Measurements from ENCODE around the gene ZNF155.
A peak's percentile ranks its signal among the peaks of the same experiment; 100 is the strongest.

ZNF155 gene

DNA sequence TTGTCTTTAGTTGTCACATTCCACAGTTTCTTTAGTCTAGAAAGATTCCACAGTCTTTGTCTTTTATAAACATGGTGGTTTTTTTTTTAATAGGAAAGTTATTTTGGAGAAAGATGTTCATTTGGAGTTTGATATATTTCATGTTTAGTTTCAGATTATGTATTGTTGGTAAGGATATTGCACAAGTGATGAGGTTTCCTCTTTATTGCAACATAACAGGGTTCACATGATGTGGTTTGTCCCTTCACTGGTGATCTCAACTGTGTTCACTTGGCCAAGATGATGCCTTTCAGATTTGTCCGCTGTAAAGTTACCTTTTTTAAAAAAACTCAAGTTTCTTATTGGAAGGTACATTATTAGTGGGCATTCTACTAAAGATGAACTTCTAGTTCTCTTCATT is 22.0 kb downstream of the ZNF155 start:
- DNase-seq: peak; percentile 12

DNA sequence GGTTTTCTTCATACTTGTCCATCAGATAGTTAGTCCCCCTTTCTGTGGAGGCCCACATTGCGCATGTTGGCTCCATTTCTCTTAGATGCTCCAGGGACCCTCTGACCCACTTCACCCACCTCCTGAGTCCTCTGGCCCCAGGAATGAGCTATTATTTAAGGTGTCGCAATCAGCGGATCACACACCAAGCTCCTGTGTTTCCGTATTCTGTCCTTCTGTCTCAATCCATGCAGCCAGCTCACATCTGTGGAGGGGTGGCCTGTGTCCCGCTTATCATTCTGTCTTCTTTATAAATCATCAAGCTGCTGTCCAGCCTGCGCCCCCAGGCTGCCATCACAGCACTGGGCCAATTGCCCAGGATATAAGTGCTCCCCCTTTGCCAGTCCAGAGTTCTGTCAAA is 23.5 kb downstream of the ZNF155 start:
- DNase-seq: no peak

DNA sequence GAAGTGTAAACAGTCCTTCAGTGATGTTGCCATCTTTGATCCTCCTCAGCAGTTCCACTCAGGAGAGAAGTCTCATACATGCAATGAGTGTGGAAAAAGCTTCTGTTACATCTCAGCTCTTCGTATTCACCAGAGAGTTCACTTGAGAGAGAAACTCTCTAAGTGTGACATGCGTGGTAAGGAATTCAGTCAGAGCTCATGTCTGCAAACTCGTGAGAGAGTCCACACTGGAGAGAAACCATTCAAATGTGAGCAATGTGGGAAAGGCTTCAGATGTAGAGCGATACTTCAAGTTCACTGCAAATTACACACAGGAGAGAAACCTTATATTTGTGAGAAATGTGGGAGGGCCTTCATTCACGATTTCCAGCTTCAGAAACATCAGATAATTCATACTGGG is 26.5 kb downstream of the ZNF155 start:
- DNase-seq: no peak

DNA sequence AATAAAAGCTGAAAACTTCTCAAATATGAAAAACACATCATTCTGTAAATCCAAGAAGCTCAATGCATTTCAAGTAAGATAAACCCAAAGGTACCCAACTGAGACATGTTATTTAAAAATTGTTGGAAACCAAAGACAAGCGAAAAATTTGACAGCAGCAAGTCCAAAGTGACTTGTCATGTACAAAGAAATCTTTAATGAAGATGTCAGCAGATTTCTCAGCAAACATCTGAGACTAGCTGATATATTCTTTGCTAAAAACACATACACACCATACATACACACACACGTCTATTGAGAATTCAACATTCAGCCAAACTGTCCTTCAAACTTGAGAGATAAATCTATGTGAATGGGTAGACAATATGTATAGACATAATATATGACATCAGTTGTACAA is 35.5 kb downstream of the ZNF155 start:
- DNase-seq: no peak

DNA sequence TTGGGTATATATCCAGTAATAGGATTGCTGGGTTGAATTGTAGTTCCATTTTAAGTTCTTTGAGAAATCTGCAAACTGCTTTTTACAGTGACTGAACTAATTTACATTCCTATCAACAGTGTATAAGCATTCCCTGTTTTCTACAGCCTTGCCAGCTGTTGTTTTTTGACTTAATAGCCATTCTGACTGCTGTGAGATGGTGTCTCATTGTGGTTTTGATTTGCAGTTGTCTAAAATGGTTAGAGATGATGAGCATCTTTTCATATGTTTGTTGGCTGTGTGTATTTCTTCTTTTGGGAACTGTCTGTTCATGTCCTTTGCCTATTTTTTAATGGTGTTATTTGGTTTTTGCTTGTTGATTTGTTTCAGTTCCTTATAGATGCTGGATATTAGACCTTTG is 37.2 kb downstream of the ZNF155 start:
- no peak for DNase-seq

DNA sequence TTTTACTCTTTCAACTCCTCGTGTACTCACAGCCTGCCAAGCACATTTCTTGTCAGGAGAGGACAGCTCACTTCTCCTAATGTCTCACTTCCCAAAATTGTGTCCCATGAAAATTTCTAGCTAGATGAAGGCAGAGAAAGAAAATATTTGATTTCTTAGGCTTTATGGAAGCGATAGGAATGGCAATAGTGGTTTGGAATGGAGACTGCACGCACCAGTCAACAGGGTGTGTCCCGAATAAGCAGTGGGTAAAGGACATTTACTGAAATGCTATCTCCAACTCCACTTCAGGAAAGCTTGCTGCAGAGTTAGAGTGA is 40.9 kb downstream of the ZNF155 start:
- DNase-seq: no peak

DNA sequence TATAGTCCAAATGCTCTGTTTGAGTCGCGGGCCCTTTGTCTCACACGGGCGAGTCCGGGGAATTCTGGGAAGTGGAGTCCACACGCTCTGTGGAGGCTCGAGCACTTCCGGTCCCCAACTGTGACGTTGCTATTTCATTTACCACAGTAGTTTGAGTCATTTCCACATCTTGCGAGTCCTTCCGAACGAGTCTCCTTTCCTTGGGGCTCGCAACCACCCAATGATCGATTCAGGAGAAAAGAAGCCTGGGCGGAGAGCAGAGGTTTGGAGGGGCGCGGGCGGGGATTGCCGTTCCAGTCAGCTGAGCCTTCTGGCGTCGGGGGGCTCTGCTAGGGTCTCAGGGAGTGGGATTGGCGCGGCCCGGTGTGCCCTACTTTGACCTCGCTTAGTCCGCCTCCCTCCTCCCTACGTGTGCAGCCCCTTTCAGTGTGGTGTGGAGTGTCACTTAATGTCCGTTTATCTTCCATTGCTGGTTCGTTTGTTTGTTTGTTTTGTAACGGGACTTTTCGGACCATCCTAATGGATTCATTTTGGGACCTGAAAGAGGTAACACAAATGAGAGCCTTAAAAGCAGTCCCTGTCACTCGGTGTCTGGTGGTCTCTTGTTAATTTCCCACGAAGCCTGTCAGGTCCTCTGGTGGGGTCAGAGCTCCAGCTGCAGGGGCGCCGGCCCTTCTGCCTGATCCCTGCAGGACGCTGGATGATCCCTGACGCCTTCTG is 41.4 kb downstream of the ZNF155 start, which contains the start of gene ZNF222:
Gene ZNF222, plus strand, starts transcription at position 163 of the 720 bp plus-strand sequence. Its CDS starts 58 bp downstream, at position 221.
- DNase-seq: peak; percentile 10

DNA sequence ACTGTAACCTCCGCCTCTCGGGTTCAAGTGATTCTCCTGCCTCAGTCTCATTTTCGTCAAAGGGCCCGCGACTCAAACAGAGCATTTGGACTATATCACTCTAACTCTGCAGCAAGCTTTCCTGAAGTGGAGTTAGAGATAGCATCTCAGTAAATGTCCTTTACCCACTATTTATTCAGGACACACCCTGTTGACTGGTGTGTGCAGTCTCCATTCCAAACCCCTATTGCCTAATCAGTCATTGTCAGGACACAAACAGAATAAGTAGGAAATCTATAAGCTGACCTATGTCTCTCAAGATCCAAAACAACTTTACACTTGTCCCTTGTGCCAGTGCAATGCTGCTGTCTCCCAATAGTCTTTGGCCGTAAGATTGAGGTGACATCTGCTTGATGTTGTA is 42.6 kb downstream of the ZNF155 start:
- no peak for DNase-seq

DNA sequence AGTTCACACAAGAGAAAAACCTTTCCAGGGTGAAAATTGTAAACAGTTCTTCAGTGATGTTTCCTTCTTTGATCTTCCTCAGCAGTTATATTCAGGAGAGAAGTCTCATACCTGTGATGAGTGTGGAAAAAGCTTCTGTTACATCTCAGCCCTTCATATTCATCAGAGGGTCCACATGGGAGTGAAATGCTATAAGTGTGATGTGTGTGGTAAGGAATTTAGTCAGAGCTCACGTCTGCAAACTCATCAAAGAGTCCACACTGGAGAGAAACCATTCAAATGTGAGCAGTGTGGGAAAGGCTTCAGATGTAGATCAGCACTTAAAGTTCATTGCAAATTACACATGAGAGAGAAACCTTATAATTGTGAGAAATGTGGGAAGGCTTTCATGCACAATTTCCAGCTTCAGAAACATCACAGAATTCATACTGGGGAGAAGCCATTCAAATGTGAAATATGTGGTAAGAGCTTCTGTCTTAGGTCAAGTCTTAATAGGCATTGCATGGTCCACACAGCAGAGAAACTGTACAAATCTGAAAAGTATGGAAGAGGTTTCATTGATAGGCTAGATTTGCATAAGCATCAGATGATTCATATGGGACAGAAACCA is 48.1 kb downstream of the ZNF155 start:
- DNase-seq: no peak

DNA sequence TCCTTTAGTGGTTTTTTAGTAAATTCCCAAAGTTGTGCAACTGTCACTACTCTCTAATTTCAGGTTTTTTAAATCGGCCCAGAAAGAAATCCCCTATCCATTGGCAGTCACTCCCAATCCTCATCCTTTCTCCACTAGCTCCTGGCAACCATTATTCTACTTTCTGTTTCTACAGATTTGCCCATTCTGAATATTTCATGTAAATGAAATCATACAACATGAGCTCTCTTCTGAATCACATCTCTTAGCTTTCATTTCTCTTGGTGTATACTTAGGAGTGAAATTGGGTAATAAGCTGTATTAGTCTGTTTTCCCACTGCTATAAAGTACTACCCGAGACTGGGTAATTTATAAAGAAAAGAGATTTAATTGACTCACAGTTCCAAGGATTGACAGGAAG is 58.2 kb downstream of the ZNF155 start:
- no peak for DNase-seq
